ENCODE results near the gene IGFBP5. TPM values are rescaled to one million over a fixed set of nuclear protein-coding genes. Genes with fewer than 3 reads are reported as not detected.

IGFBP5 gene
- total and polyA plus RNA-seq, 4 donors, result 2.3 to 43.4 (median 14.4) TPM

- DNase-seq (ENCODE audit: low spot score), result no peak
- 64% methylated on average over 5 of the region's 5 CpGs for WGBS
- H3K4me1 ChIP-seq (ENCODE audit: control insufficient read depth in 4 of 4, insufficient read depth in 4 of 4, low read length in 3 of 4), result peaks cover 0 to 8% (median 6%) of the 10 kb centered on the region in 4 donors
- no peaks in the 10 kb centered on the region for H3K27me3 ChIP-seq (ENCODE audit: control insufficient read depth in 4 of 4, insufficient read depth in 4 of 4, low read length in 3 of 4)
- no peak overlapping the region for H3K27ac ChIP-seq (ENCODE audit: low read depth in 1 of 2, low read length in 2 of 2)
- no peak overlapping the region for H3K4me3 ChIP-seq (ENCODE audit: low read depth in 1 of 3, low read length in 3 of 3)
- H3K9ac ChIP-seq (ENCODE audit: low read depth in 1 of 2, low read length in 2 of 2), result no peak overlapping the region
- no peaks in the 10 kb centered on the region for H3K9me3 ChIP-seq (ENCODE audit: control insufficient read depth in 4 of 4, low read length in 3 of 4)
- no peak for TF ChIP-seq TAF1 (conservative IDR thresholded peaks at IDR 0.05)
- no peak for TF ChIP-seq RXRA (IDR thresholded peaks at IDR 0.05)
- H3K36me3 ChIP-seq (ENCODE audit: control insufficient read depth in 4 of 4, insufficient read depth in 3 of 4, low read depth in 1 of 4, low read length in 3 of 4), result peaks cover 0 to 10% (median 4%) of the 10 kb centered on the region in 4 donors
These were observed 51.2 kb downstream of the IGFBP5 start for GRCh38 chr2:216643986-216644659.

GRCh38 chr2:216637472-216637871 is 57.9 kb downstream of the IGFBP5 start:
- H3K4me3 ChIP-seq (ENCODE audit: low read depth in 1 of 3, low read length in 3 of 3), result no peak overlapping the region
- no peak overlapping the region for H3K27ac ChIP-seq (ENCODE audit: low read depth in 1 of 2, low read length in 2 of 2)
- peaks cover 5 to 34% (median 16%) of the 10 kb centered on the region in 4 donors for H3K4me1 ChIP-seq (ENCODE audit: control insufficient read depth in 4 of 4, insufficient read depth in 4 of 4, low read length in 3 of 4)
- no peak for DNase-seq (ENCODE audit: low spot score)
- no peak overlapping the region for H3K9ac ChIP-seq (ENCODE audit: low read depth in 1 of 2, low read length in 2 of 2)
- WGBS, result 60% methylated on average over 3 of the region's 3 CpGs
- H3K9me3 ChIP-seq (ENCODE audit: control insufficient read depth in 4 of 4, low read length in 3 of 4), result no peaks in the 10 kb centered on the region
- no peaks in the 10 kb centered on the region for H3K27me3 ChIP-seq (ENCODE audit: control insufficient read depth in 4 of 4, insufficient read depth in 4 of 4, low read length in 3 of 4)
- TF ChIP-seq JUND (IDR thresholded peaks at IDR 0.05) (no peak), SP1 (IDR thresholded peaks at IDR 0.05) (no peak), CTCF (IDR thresholded peaks at IDR 0.05; ENCODE audit: low read depth, low read length, missing input control) (no peak), FOXA1 (IDR thresholded peaks at IDR 0.05) (no peak), ZBTB33 (IDR thresholded peaks at IDR 0.05) (no peak), ATF3 (IDR thresholded peaks at IDR 0.05) (no peak), RAD21 (IDR thresholded peaks at IDR 0.05) (no peak), REST (IDR thresholded peaks at IDR 0.05) (no peak), MAX (IDR thresholded peaks at IDR 0.05) (no peak), HNF4G (IDR thresholded peaks at IDR 0.05) (no peak)
- H3K36me3 ChIP-seq (ENCODE audit: control insufficient read depth in 4 of 4, insufficient read depth in 3 of 4, low read depth in 1 of 4, low read length in 3 of 4), result peaks cover 0 to 6% (median 3%) of the 10 kb centered on the region in 4 donors
